ENCODE results near the gene LMO7.
"Not testable (repeated sequence)": the region's sequence is repeated elsewhere in the genome, so short reads cannot be mapped to it uniquely, and the experiment has no call there.

Gene LMO7

DNA sequence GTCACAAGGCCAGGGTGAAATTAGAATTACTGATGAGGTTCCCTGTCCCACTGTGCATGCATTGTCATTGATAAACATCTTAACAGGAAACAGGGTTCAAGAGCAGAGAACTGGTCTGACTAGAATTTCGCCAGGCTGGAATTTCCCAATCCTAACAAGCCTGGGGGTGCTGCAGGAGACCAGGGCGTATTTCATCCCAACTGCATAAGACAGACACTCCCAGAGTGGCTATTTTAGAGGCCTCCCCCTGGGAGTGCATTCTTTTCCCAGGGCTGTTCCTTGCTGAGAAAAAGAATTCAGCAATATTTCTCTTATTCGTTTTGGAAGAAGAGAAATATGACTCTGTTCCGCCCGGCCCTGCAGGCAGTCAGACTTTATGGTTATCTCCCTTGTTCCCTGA lies 144.0 kb downstream of the LMO7 start:
- H3K79me1 ChIP-seq (ENCODE audit: low read length); H3K9ac ChIP-seq (ENCODE audit: low read length); H2BK120ac ChIP-seq (ENCODE audit: low read depth, low read length); H3K4me1 ChIP-seq (ENCODE audit: control insufficient read depth, low read depth, low read length); H3K4me2 ChIP-seq (ENCODE audit: low read length); H3K79me2 ChIP-seq (ENCODE audit: control insufficient read depth, insufficient read depth, low read length); H2BK15ac ChIP-seq (replicated peaks; ENCODE audit: low read depth); H2BK5ac ChIP-seq (ENCODE audit: low read length); H4K8ac ChIP-seq (ENCODE audit: low read depth, low read length); H3K36me3 ChIP-seq (ENCODE audit: control insufficient read depth, insufficient read depth, low read length); H3K18ac ChIP-seq (ENCODE audit: low read length); H3K56ac ChIP-seq (ENCODE audit: low read length); H4K5ac ChIP-seq (ENCODE audit: low read length); H2AK5ac ChIP-seq (ENCODE audit: low read length); H3K27me3 ChIP-seq (ENCODE audit: insufficient read depth, low read length, poor library complexity); H3K27ac ChIP-seq (ENCODE audit: low read depth, low read length); H3K4ac ChIP-seq (ENCODE audit: low read depth, low read length); H3K23ac ChIP-seq (ENCODE audit: low read length); H3K4me3 ChIP-seq (ENCODE audit: low read length): not testable (repeated sequence)
- no CpG with 5 or more reads among the region's 5 CpGs for WGBS (ENCODE audit: extremely low coverage, insufficient coverage, low lambda C conversion rate)
- peak; percentile 12 for DNase-seq

DNA sequence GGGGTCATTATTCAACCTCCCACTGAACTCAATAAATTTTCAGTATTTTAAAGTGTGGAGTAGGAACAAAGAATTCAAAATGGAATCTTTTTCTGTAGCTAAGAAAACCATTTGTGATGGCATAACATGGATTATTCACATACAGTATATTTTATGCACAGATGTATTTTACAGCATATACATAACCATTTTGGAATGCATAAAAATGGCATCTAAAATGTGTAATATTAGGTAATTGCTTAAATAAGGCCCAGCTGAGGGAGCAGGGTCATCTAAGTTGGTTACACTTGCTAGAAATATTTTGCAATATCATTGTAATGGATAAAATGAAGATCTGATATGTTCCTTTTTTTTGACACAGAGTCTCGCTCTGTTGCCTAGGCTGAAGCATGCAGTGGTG lies 146.9 kb downstream of the LMO7 start:
- no peaks in the 10 kb centered on the region for H3K36me3 ChIP-seq (ENCODE audit: control insufficient read depth, insufficient read depth, low read length)
- H4K8ac ChIP-seq (ENCODE audit: low read depth, low read length) = no peak overlapping the region
- H3K27me3 ChIP-seq (ENCODE audit: insufficient read depth, low read length, poor library complexity) = no peaks in the 10 kb centered on the region
- no peak overlapping the region for H3K4me2 ChIP-seq (ENCODE audit: low read length)
- no peak overlapping the region for H3K4ac ChIP-seq (ENCODE audit: low read depth, low read length)
- no peak overlapping the region for H4K5ac ChIP-seq (ENCODE audit: low read length)
- no peak overlapping the region for H2BK120ac ChIP-seq (ENCODE audit: low read depth, low read length)
- no peak overlapping the region for H2BK5ac ChIP-seq (ENCODE audit: low read length)
- no CpG with 5 or more reads among the region's 1 CpG for WGBS (ENCODE audit: extremely low coverage, insufficient coverage, low lambda C conversion rate)
- no peaks in the 10 kb centered on the region for H3K79me2 ChIP-seq (ENCODE audit: control insufficient read depth, insufficient read depth, low read length)
- no peak for DNase-seq
- no peak overlapping the region for H2BK15ac ChIP-seq (replicated peaks; ENCODE audit: low read depth)
- no peak overlapping the region for H3K56ac ChIP-seq (ENCODE audit: low read length)
- no peak overlapping the region for H3K27ac ChIP-seq (ENCODE audit: low read depth, low read length)
- H3K23ac ChIP-seq (ENCODE audit: low read length) = no peak overlapping the region
- no peak overlapping the region for H3K18ac ChIP-seq (ENCODE audit: low read length)
- no peaks in the 10 kb centered on the region for H3K79me1 ChIP-seq (ENCODE audit: low read length)
- no peak overlapping the region for H3K9ac ChIP-seq (ENCODE audit: low read length)
- H3K4me1 ChIP-seq (ENCODE audit: control insufficient read depth, low read depth, low read length) = no peaks in the 10 kb centered on the region
- no peak overlapping the region for H2AK5ac ChIP-seq (ENCODE audit: low read length)
- no peak overlapping the region for H3K4me3 ChIP-seq (ENCODE audit: low read length)

- Histone ChIP-seq H3K79me1 (ENCODE audit: low read length) (no peaks in the 10 kb centered on the region), H3K27ac (ENCODE audit: low read depth, low read length) (no peak overlapping the region), H3K18ac (ENCODE audit: low read length) (no peak overlapping the region), H3K36me3 (ENCODE audit: control insufficient read depth, insufficient read depth, low read length) (no peaks in the 10 kb centered on the region), H3K23ac (ENCODE audit: low read length) (no peak overlapping the region), H3K4me3 (ENCODE audit: low read length) (no peak overlapping the region), H2AK5ac (ENCODE audit: low read length) (no peak overlapping the region), H3K4me1 (ENCODE audit: control insufficient read depth, low read depth, low read length) (no peaks in the 10 kb centered on the region), H3K9ac (ENCODE audit: low read length) (no peak overlapping the region), H2BK5ac (ENCODE audit: low read length) (no peak overlapping the region), H3K79me2 (ENCODE audit: control insufficient read depth, insufficient read depth, low read length) (no peaks in the 10 kb centered on the region), H3K4ac (ENCODE audit: low read depth, low read length) (no peak overlapping the region), H3K4me2 (ENCODE audit: low read length) (no peak overlapping the region), H2BK15ac (replicated peaks; ENCODE audit: low read depth) (no peak overlapping the region), H3K56ac (ENCODE audit: low read length) (no peak overlapping the region), H3K27me3 (ENCODE audit: insufficient read depth, low read length, poor library complexity) (no peaks in the 10 kb centered on the region), H4K5ac (ENCODE audit: low read length) (no peak overlapping the region), H2BK120ac (ENCODE audit: low read depth, low read length) (no peak overlapping the region), H4K8ac (ENCODE audit: low read depth, low read length) (no peak overlapping the region)
- WGBS (ENCODE audit: extremely low coverage, insufficient coverage, low lambda C conversion rate) = no CpG with 5 or more reads among the region's 3 CpGs
- DNase-seq = no peak
Observed at GRCh38 chr13:75784003-75784402, 147.9 kb downstream of the LMO7 start.

DNA sequence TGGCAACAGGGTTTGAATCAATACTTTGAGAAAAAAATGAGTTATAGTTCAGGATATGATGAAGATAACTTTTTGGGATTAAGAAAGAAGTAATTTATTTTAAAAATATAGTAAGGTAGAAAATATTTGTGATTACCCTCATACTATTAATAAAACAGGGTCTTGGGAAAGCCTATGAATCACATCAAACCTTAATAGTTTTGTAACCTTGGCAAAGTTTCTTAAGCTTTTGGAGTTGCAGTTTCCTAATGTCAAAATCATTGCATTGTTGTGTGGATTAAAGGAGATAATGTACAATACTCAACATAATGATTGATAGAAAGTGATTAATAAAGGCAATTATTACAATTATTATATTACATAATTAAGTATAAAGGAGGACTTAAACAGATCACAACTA lies 149.0 kb downstream of the LMO7 start:
- Histone ChIP-seq H3K56ac (ENCODE audit: low read length) (no peak overlapping the region), H2BK5ac (ENCODE audit: low read length) (no peak overlapping the region)

GRCh38 chr13:75787249-75787928 lies 151.3 kb downstream of the LMO7 start:
- WGBS (ENCODE audit: extremely low coverage, insufficient coverage, low lambda C conversion rate) = no CpG with 5 or more reads among the region's 7 CpGs
- H3K9ac ChIP-seq (ENCODE audit: low read length) = no peak overlapping the region
- no peak overlapping the region for H3K4me3 ChIP-seq (ENCODE audit: low read length)
- no peaks in the 10 kb centered on the region for H3K27me3 ChIP-seq (ENCODE audit: insufficient read depth, low read length, poor library complexity)
- no peaks in the 10 kb centered on the region for H3K36me3 ChIP-seq (ENCODE audit: control insufficient read depth, insufficient read depth, low read length)
- no peak overlapping the region for H2BK120ac ChIP-seq (ENCODE audit: low read depth, low read length)
- no peak overlapping the region for H4K5ac ChIP-seq (ENCODE audit: low read length)
- no peaks in the 10 kb centered on the region for H3K79me2 ChIP-seq (ENCODE audit: control insufficient read depth, insufficient read depth, low read length)
- DNase-seq = peak; percentile 16
- H4K8ac ChIP-seq (ENCODE audit: low read depth, low read length) = no peak overlapping the region
- no peak overlapping the region for H3K56ac ChIP-seq (ENCODE audit: low read length)
- no peak overlapping the region for H3K27ac ChIP-seq (ENCODE audit: low read depth, low read length)
- no peaks in the 10 kb centered on the region for H3K79me1 ChIP-seq (ENCODE audit: low read length)
- H3K18ac ChIP-seq (ENCODE audit: low read length) = no peak overlapping the region
- no peak overlapping the region for H3K4me2 ChIP-seq (ENCODE audit: low read length)
- H3K4me1 ChIP-seq (ENCODE audit: control insufficient read depth, low read depth, low read length) = no peaks in the 10 kb centered on the region
- H2BK5ac ChIP-seq (ENCODE audit: low read length) = no peak overlapping the region
- H3K23ac ChIP-seq (ENCODE audit: low read length) = no peak overlapping the region
- H2BK15ac ChIP-seq (replicated peaks; ENCODE audit: low read depth) = no peak overlapping the region
- no peak overlapping the region for H2AK5ac ChIP-seq (ENCODE audit: low read length)
- no peak overlapping the region for H3K4ac ChIP-seq (ENCODE audit: low read depth, low read length)

More for the DNA sequence above, 149.0 kb downstream of the LMO7 start:
- H2BK15ac ChIP-seq (replicated peaks; ENCODE audit: low read depth) = no peak overlapping the region
- H3K9ac ChIP-seq (ENCODE audit: low read length) = no peak overlapping the region
- no peaks in the 10 kb centered on the region for H3K36me3 ChIP-seq (ENCODE audit: control insufficient read depth, insufficient read depth, low read length)
- H3K79me2 ChIP-seq (ENCODE audit: control insufficient read depth, insufficient read depth, low read length) = no peaks in the 10 kb centered on the region
- H2BK120ac ChIP-seq (ENCODE audit: low read depth, low read length) = no peak overlapping the region
- DNase-seq = no peak
- H4K5ac ChIP-seq (ENCODE audit: low read length) = no peak overlapping the region
- H3K4me1 ChIP-seq (ENCODE audit: control insufficient read depth, low read depth, low read length) = no peaks in the 10 kb centered on the region
- H2AK5ac ChIP-seq (ENCODE audit: low read length) = no peak overlapping the region
- H3K4ac ChIP-seq (ENCODE audit: low read depth, low read length) = no peak overlapping the region
- no peak overlapping the region for H3K23ac ChIP-seq (ENCODE audit: low read length)
- H3K4me3 ChIP-seq (ENCODE audit: low read length) = no peak overlapping the region
- no peaks in the 10 kb centered on the region for H3K27me3 ChIP-seq (ENCODE audit: insufficient read depth, low read length, poor library complexity)
- H4K8ac ChIP-seq (ENCODE audit: low read depth, low read length) = no peak overlapping the region
- H3K18ac ChIP-seq (ENCODE audit: low read length) = no peak overlapping the region
- no peaks in the 10 kb centered on the region for H3K79me1 ChIP-seq (ENCODE audit: low read length)
- H3K27ac ChIP-seq (ENCODE audit: low read depth, low read length) = no peak overlapping the region
- H3K4me2 ChIP-seq (ENCODE audit: low read length) = no peak overlapping the region

GRCh38 chr13:75788481-75788981 lies 152.4 kb downstream of the LMO7 start:
- H3K79me1 ChIP-seq (ENCODE audit: low read length) = no peaks in the 10 kb centered on the region
- H3K4ac ChIP-seq (ENCODE audit: low read depth, low read length) = no peak overlapping the region
- DNase-seq = no peak
- H3K23ac ChIP-seq (ENCODE audit: low read length) = no peak overlapping the region
- H3K4me1 ChIP-seq (ENCODE audit: control insufficient read depth, low read depth, low read length) = no peaks in the 10 kb centered on the region
- H4K8ac ChIP-seq (ENCODE audit: low read depth, low read length) = no peak overlapping the region
- H3K56ac ChIP-seq (ENCODE audit: low read length) = no peak overlapping the region
- H3K4me3 ChIP-seq (ENCODE audit: low read length) = no peak overlapping the region
- no peaks in the 10 kb centered on the region for H3K27me3 ChIP-seq (ENCODE audit: insufficient read depth, low read length, poor library complexity)
- no peak overlapping the region for H3K4me2 ChIP-seq (ENCODE audit: low read length)
- H2AK5ac ChIP-seq (ENCODE audit: low read length) = no peak overlapping the region
- no CpG with 5 or more reads among the region's 3 CpGs for WGBS (ENCODE audit: extremely low coverage, insufficient coverage, low lambda C conversion rate)
- no peak overlapping the region for H3K27ac ChIP-seq (ENCODE audit: low read depth, low read length)
- H2BK15ac ChIP-seq (replicated peaks; ENCODE audit: low read depth) = no peak overlapping the region
- no peak overlapping the region for H3K9ac ChIP-seq (ENCODE audit: low read length)
- H3K18ac ChIP-seq (ENCODE audit: low read length) = no peak overlapping the region
- H3K79me2 ChIP-seq (ENCODE audit: control insufficient read depth, insufficient read depth, low read length) = no peaks in the 10 kb centered on the region
- no peak overlapping the region for H2BK120ac ChIP-seq (ENCODE audit: low read depth, low read length)
- H4K5ac ChIP-seq (ENCODE audit: low read length) = no peak overlapping the region
- no peak overlapping the region for H2BK5ac ChIP-seq (ENCODE audit: low read length)
- H3K36me3 ChIP-seq (ENCODE audit: control insufficient read depth, insufficient read depth, low read length) = no peaks in the 10 kb centered on the region
